Epithelial cell of proximal tubule (primary cell): ENCODE data around the gene BABAM2. TPM values are rescaled to one million over a fixed set of nuclear protein-coding genes. Genes with fewer than 3 reads are reported as not detected.
"Not testable (repeated sequence)": the region's sequence is repeated elsewhere in the genome, so short reads cannot be mapped to it uniquely, and the experiment has no call there.

Experiments
- DNase-seq: peaks from one replicate; pipeline ENCODE4 v3.0.0-alpha.2; 2011; ENCODE audit warnings: low read depth
- H3K4me3 ChIP-seq: 2 replicates; pipeline ENCODE4 v1.5.1; 2011; ENCODE audit warnings: low read depth, mild to moderate bottlenecking, low read length
- CTCF ChIP-seq: conservative IDR thresholded peaks from 2 replicates; pipeline ENCODE4 v1.5.1; 2012; ENCODE audit warnings: low read depth, mild to moderate bottlenecking, low read length
- total RNA-seq: library from RNA; depleted of rRNA; stranded (reverse); fragments of >200 nt; gene quantifications from 2 replicates; pipeline ENCODE4 v1.2.3, GENCODE V29; 2015

The BABAM2 gene
- total RNA-seq, 1 donor from 2014 or later: 23.6 TPM

- TF ChIP-seq CTCF: no peak
- DNase-seq: no peak
- no peak overlapping the region for H3K4me3 ChIP-seq
Observed at GRCh38 chr2:28333606-28334526, 443.3 kb downstream of the BABAM2 start.

GRCh38 chr2:28334527-28334894 is 444.0 kb downstream of the BABAM2 start:
- TF ChIP-seq CTCF: no peak
- no peak for DNase-seq
- no peak overlapping the region for H3K4me3 ChIP-seq

GRCh38 chr2:28335265-28335664 is 444.7 kb downstream of the BABAM2 start:
- DNase-seq, H3K4me3 ChIP-seq: not testable (repeated sequence)

- DNase-seq: no peak
- no peak for TF ChIP-seq CTCF
Observed at GRCh38 chr2:28335666-28336065, 445.1 kb downstream of the BABAM2 start.

GRCh38 chr2:28336264-28336980 is 445.9 kb downstream of the BABAM2 start:
- TF ChIP-seq CTCF: no peak
- no peak for DNase-seq

More at GRCh38 chr2:28335666-28336065, 445.1 kb downstream of the BABAM2 start:
- H3K4me3 ChIP-seq: no peak overlapping the region

GRCh38 chr2:28336982-28337627 is 446.6 kb downstream of the BABAM2 start:
- H3K4me3 ChIP-seq: no peak overlapping the region
- no peak for TF ChIP-seq CTCF
- no peak for DNase-seq

More at GRCh38 chr2:28336264-28336980, 445.9 kb downstream of the BABAM2 start:
- H3K4me3 ChIP-seq: no peak overlapping the region
